GM19372 (cell line): Measurements from ENCODE around the gene SSNA1.

Experiments used
- ATAC-seq: cut with Tn5 transposase; IDR thresholded peaks from one replicate; pipeline ENCODE4 v1.9.1; 2021; ENCODE audit warnings: mild to moderate bottlenecking, low read depth, moderate library complexity; ENCODE audit not compliant: unreplicated experiment

The SSNA1 gene

DNA sequence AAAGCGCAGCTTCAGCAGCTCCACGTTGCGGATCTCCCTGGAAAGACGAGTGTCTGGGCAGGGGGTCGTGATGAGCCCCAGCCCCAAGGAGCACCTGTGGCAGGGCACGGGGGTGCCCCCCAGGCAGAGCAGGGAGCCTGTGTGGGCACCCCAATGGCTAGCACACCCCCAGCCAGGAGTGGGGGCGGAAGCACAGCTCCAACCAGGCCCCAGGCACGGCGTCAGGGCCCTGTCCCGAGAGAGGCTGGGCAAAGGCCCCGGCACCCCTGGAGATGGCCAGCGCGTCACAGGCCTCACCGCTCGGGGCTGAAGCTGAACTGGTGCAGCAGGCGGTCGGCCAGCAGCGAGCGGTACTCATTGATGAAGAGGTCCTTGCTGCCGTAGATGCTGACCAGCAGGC is 8.0 kb upstream of the SSNA1 start:
- ATAC-seq, result no peak

- no peak for ATAC-seq
Observed at GRCh38 chr9:137181680-137182079, 6.8 kb upstream of the SSNA1 start.

DNA sequence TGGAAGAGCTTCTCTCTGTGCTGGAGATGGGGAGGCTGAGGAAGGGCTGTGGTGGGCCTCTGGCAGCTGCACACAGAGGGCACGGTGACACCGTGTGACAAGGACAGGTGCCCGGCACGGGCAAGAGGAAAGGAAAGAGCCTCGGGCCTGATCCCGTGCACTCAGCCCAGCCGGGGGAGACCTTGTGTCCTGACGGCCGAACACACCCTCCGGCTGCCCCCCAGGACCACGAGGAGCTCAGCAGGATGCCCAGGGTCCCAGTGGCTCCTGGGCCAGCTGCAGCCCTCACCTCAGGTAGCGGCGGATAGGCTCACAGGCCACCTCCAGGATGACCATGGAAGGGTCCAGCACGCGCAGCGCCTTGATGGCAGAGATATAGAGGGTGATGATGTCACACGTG is 5.6 kb upstream of the SSNA1 start:
- ATAC-seq, result no peak

GRCh38 chr9:137183980-137184595 is 4.4 kb upstream of the SSNA1 start:
- no peak for ATAC-seq

DNA sequence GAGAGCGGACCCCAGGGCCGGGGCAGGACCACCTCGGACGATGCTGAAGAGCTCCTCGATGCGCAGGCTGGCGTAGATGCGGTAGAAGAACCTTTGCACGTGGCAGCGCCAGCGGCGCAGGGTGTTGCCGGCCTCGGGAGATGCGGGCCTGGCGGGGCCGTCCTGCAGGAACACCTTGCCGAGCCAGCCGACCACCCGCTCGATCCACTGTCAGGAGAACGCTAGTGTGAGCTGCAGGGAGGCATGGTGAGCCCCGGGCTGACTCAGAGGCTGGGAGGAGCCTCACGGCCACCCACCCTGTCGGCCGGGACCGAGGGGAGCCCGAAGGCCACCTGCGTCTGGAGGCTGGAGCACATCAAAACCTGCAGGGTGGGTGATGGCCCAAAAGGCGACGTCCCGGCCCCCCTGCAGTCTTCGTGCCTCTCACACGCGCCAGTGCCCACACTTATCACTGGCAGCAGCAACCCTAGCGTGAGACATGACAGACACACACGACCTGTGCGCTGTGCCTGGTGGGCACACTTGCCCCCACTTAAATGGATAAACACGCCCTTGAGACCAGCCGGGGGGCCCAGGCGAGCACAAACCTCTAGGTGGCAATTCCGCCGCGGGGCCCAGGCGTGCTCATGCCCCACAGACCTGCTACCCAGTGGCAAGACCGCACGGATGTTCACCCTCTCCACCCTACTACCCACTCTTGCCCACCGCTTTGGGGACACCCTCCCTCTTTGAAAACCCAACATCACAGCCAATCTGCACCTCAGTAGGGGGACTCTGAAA is 3.4 kb upstream of the SSNA1 start:
- ATAC-seq, result no peak

GRCh38 chr9:137185921-137186320 is 2.6 kb upstream of the SSNA1 start:
- no peak for ATAC-seq

GRCh38 chr9:137186385-137186784 is 2.1 kb upstream of the SSNA1 start:
- ATAC-seq, result no peak

- no peak for ATAC-seq
Observed at GRCh38 chr9:137187386-137187785, 1.1 kb upstream of the SSNA1 start.

DNA sequence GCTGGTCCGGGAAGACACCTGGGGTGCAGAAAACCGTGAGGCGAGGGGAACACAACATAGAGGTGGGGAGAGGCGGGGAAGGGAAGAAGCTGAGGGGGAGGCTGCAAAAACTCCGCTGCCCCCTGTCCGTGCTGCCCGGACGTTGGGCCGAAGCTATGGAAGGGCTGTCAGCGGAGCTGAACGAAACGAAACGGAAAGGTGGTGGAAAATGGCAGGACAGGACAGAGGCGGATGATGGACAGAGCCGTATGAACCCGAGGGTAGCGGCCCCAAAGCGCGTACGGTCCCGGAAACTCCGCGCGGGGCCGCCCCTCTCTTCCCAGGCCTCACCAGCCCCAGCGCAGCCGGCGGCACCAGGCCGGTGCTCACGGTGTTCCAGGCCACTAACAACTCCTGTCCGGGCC is 388 bp upstream of the SSNA1 start:
- no peak for ATAC-seq

DNA sequence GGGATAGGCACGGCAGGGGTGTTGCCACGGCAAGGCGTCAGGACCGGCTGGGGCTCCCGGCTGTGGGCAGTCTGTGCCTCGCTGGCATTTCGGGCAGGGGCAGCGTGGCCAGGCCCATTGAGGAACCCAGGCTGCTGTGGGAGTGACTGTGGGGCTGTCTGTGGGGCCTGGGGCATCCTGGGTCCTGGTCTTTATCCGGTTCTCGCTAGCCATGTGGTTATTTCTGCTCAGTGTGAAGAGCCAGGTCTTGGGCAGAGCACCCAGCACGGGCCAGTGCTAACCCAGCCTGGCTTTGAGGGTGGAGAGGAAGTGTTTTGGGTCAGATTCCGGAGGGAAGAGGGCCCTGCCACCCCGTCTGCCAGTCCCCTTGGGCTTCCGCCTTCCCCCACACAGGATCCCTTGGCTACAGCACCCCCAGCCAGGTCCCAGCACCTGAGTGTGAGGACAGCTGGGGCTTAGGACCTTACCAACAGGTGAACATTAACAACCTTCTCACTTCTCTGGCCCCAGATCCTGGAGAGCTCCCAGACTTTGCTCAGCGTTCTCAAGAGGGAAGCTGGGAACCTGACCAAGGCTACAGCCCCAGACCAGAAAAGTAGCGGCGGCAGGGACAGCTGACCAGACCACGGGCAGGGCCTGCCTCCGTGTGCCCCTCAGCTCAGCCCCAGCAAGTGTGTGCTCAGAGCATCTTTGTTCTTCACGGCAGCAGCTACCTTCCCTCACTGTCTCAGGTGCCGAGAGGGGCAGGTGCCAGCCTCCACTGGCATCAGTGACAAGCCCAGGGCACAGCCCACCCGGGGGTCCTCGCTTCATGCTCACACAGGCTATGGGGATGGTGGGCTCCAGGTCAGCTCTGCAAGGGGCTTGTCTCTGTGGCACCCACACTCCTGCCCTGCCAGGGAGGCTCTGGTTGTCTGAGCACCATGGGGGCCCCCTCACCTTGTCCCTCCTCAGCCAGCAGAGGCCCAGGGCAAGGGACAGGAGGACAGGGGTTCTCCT is 1.1 kb downstream of the SSNA1 start:
- no peak for ATAC-seq

DNA sequence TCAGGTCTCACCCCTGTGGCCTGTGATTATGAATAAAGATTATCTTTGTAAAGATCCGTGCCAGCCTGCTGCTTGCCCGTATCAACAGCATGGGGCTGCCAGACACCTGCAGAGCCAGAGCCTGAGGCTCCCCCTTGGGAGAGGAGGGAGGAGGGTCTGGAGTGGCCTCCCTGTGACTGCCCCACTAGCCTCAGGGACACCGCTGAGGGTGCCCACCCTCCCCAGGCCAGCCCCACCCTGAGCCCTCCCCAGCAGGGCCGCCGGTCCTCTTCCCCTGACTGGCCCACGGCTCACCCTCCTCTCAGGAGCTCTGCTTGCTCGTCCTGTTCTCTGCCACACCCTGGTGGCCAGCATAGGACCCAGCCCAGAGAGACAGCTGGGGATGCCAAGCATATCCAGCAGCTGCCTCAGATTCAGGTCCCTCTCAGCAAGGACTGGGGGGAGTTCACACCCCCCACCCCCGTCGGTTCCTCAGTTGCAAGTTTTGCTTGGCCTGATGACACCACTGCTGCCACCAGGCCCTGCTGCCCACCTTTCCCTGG is 1.9 kb downstream of the SSNA1 start:
- no peak for ATAC-seq

- ATAC-seq, result no peak
Observed at GRCh38 chr9:137191245-137191644, 2.8 kb downstream of the SSNA1 start.

GRCh38 chr9:137191691-137192447 is 3.4 kb downstream of the SSNA1 start:
- ATAC-seq, result no peak

GRCh38 chr9:137192448-137192780 is 3.9 kb downstream of the SSNA1 start:
- no peak for ATAC-seq

DNA sequence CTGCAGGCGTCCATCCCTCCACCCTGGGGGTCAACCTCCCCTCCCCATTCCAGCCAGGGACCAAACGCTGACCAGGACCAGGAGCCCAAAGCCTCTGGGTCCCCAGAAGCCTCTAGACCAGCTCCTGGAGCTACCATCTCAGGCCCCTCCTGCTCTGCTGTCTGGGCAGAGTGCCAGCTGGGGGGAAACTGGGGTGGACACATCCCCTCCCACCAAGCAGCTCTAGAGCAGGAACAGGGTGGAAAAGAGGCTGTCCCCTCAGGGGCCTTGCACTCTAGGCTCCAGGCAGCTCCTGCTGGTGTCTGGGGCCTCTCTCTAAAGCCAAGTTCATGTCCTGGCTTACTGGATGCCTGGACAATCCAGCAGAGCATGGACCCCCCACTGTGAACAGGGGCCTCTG is 4.4 kb downstream of the SSNA1 start:
- no peak for ATAC-seq

GRCh38 chr9:137193771-137194170 is 5.3 kb downstream of the SSNA1 start:
- ATAC-seq, result no peak

DNA sequence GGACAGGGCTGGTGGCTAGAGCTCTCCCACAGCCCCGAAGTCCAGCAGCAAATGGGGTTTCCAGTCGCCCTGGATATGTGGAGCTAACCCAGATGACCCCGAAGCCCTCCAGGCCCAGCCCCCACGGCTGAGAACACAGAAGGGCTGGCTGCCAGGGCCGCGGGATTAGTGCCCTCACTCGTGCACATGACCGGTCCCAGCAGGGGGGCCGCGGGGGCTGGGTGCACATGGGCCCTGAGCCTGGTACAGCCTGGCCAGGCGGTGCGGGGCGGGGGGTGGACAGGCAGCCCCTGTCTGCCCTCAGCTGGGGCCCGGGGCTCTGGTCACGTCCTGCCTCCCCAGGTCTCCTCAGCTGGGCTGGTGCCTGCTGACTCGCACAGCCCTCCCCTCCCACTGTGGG is 5.9 kb downstream of the SSNA1 start:
- ATAC-seq, result no peak

GRCh38 chr9:137194909-137195308 is 6.4 kb downstream of the SSNA1 start:
- ATAC-seq, result no peak

GRCh38 chr9:137195525-137196220 is 7.2 kb downstream of the SSNA1 start:
- ATAC-seq, result no peak
